ENCODE data around the gene ZNF296.

- TF ChIP-seq, protein P1, sequence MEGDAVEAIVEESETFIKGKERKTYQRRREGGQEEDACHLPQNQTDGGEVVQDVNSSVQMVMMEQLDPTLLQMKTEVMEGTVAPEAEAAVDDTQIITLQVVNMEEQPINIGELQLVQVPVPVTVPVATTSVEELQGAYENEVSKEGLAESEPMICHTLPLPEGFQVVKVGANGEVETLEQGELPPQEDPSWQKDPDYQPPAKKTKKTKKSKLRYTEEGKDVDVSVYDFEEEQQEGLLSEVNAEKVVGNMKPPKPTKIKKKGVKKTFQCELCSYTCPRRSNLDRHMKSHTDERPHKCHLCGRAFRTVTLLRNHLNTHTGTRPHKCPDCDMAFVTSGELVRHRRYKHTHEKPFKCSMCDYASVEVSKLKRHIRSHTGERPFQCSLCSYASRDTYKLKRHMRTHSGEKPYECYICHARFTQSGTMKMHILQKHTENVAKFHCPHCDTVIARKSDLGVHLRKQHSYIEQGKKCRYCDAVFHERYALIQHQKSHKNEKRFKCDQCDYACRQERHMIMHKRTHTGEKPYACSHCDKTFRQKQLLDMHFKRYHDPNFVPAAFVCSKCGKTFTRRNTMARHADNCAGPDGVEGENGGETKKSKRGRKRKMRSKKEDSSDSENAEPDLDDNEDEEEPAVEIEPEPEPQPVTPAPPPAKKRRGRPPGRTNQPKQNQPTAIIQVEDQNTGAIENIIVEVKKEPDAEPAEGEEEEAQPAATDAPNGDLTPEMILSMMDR (IDR thresholded peaks at IDR 0.05; ENCODE audit: poor library complexity, severe bottlenecking): no peak
- TF ChIP-seq POLR2AphosphoS5 (IDR thresholded peaks at IDR 0.05) (no peak), EP300 (conservative IDR thresholded peaks at IDR 0.05; ENCODE audit: poor library complexity, severe bottlenecking) (no peak), EZH2 (IDR thresholded peaks at IDR 0.05; ENCODE audit: borderline replicate concordance, insufficient read depth, low read length, poor library complexity, severe bottlenecking) (no peak), REST (IDR thresholded peaks at IDR 0.05; ENCODE audit: borderline replicate concordance) (no peak)
These were observed 21.7 kb upstream of the ZNF296 start for GRCh38 chr19:45097776-45098520.

All from neural cell (in vitro differentiated cells).